ENCODE results near the gene FRRS1.

The FRRS1 gene

GRCh38 chr1:99766378-99766800, at the start of gene FRRS1:
FRRS1 (minus strand) TSS chr1:99766635; CDS start chr1:99748768, 17,867 bp downstream.
- peak; percentile 81 for DNase-seq (ENCODE audit: extremely low spot score)
- CTCF ChIA-PET, result interaction anchor here (0.8 to 2.3 kb wide), 7 partner anchors 13 to 697 kb away, joined by 3 to 8 read pairs (median 6); no protein-coding TSS in a partner anchor
- POLR2A ChIA-PET, result interaction anchor here (0.7 kb wide), 1 partner anchor 1669 kb away, joined by 3 read pairs; no protein-coding TSS in a partner anchor
- TF ChIP-seq CTCF (IDR thresholded peaks at IDR 0.05; ENCODE audit: control extremely low read depth, extremely low read depth, low read depth, missing control alignments), result no peak

- DNase-seq (ENCODE audit: extremely low spot score), result no peak
- CTCF ChIA-PET, result no interaction called here
- POLR2A ChIA-PET, result no interaction called here
- TF ChIP-seq CTCF (IDR thresholded peaks at IDR 0.05; ENCODE audit: control extremely low read depth, extremely low read depth, low read depth, missing control alignments), result no peak
These were observed 48.0 kb upstream of the FRRS1 start for GRCh38 chr1:99814373-99814900.

- CTCF ChIA-PET, result interaction anchor here (1.0 to 2.4 kb wide), 5 partner anchors 9 to 649 kb away, joined by 3 to 7 read pairs (median 4); no protein-coding TSS in a partner anchor
These were observed 45.3 kb upstream of the FRRS1 start for GRCh38 chr1:99811747-99812146.

GRCh38 chr1:99811075-99811474, 44.6 kb upstream of the FRRS1 start:
- no peak for DNase-seq (ENCODE audit: extremely low spot score)
- ChIA-PET CTCF (interaction anchor here (1.1 to 2.4 kb wide), 4 partner anchors 645 to 649 kb away, joined by 3 to 7 read pairs (median 6); no protein-coding TSS in a partner anchor), POLR2A (no interaction called here)
- TF ChIP-seq CTCF (IDR thresholded peaks at IDR 0.05; ENCODE audit: control extremely low read depth, extremely low read depth, low read depth, missing control alignments), result no peak

More at GRCh38 chr1:99811747-99812146, 45.3 kb upstream of the FRRS1 start:
- DNase-seq (ENCODE audit: extremely low spot score), result no peak
- TF ChIP-seq CTCF (IDR thresholded peaks at IDR 0.05; ENCODE audit: control extremely low read depth, extremely low read depth, low read depth, missing control alignments), result no peak
- POLR2A ChIA-PET, result no interaction called here

GRCh38 chr1:99808391-99809115, 42.1 kb upstream of the FRRS1 start:
- peak; percentile 43 for TF ChIP-seq CTCF (IDR thresholded peaks at IDR 0.05; ENCODE audit: control extremely low read depth, extremely low read depth, low read depth, missing control alignments)
- POLR2A ChIA-PET, result no interaction called here
- peak; percentile 66 for DNase-seq (ENCODE audit: extremely low spot score)
- CTCF ChIA-PET, result interaction anchor here (0.6 to 5.3 kb wide), 9 partner anchors 8 to 1067 kb away, joined by 3 to 31 read pairs (median 6); no protein-coding TSS in a partner anchor

GRCh38 chr1:99806882-99807281, 40.4 kb upstream of the FRRS1 start:
- TF ChIP-seq CTCF (IDR thresholded peaks at IDR 0.05; ENCODE audit: control extremely low read depth, extremely low read depth, low read depth, missing control alignments), result no peak
- CTCF ChIA-PET, result interaction anchor here (0.6 to 5.3 kb wide), 9 partner anchors 12 to 1061 kb away, joined by 3 to 31 read pairs (median 4); no protein-coding TSS in a partner anchor
- no peak for DNase-seq (ENCODE audit: extremely low spot score)
- POLR2A ChIA-PET, result no interaction called here
